ENCODE results near the gene ZCCHC7.

Gene ZCCHC7

DNA sequence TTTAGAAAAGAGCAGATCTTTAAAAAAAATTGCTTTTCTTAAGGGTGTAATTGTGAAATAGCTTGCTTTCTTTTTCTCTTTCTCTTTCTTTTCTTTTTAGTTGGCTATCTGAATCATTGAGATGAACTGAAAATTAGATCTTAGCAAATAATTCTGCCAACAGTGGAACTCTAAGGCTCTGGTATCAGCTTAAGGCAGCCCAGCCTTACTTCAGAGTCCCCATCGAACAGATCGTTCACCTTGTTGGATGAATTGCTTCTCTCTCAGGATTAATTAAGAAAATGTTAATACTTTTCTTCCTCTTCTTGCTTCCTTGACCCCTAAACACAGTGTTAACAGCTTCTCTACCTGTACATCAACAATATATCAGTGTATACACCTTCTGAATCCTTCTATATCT is 92.1 kb downstream of the ZCCHC7 start:
- FAIRE-seq, result no peak

DNA sequence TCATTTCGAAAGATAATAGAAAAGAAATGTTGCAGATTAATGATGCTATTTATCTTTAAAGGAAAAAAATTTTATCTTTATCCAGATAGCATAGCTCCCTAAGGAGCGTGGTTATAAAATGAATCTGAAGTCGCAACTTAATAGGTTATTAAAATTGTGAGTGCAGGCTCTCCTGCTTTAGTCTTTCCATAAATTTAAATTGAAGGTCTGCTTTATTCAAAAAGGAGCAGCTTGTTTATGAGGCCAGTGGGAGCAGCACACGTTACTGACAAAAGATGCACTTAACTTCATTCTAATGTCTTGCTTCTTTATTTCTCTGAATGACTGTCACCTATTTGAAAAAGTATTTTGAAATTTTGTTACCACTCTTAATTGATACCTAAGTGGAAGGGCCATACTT is 95.0 kb downstream of the ZCCHC7 start:
- no peak for FAIRE-seq

DNA sequence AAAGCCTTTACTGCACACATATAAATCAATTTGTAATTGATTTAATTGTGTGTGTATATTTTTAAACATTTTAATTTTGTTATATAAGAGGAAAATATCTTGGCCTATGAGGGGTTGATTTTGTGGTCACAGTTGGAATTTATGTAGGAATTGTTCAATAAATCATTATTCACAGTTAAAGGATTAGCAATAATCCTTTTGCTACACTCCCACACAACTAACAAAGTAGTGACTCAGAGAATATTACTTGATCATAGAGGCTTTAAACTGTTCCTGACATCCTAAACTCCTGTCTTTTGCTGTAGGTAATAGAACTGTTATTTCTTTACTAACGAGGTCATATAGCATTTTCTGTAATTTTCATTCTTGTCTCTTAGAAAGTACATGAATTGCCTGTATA is 95.5 kb downstream of the ZCCHC7 start:
- no peak for FAIRE-seq

DNA sequence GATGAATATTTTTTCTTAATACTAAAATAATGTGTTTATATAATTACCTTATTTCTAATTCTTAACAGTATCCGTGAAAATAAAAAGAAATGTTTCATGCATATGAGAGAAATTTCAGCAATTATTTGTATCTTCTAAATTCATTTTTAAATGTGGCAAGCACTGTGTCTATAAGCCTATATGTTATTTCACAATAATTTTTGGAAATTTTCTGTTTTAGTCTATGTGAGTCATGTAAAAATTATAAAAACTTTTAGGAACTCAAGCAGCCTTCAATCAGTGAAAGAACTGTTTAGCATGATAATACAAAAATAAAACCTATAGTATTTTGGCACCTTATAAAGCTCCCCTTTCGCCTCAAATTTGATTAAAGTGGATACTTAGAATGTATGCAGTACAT is 96.8 kb downstream of the ZCCHC7 start:
- FAIRE-seq, result no peak

DNA sequence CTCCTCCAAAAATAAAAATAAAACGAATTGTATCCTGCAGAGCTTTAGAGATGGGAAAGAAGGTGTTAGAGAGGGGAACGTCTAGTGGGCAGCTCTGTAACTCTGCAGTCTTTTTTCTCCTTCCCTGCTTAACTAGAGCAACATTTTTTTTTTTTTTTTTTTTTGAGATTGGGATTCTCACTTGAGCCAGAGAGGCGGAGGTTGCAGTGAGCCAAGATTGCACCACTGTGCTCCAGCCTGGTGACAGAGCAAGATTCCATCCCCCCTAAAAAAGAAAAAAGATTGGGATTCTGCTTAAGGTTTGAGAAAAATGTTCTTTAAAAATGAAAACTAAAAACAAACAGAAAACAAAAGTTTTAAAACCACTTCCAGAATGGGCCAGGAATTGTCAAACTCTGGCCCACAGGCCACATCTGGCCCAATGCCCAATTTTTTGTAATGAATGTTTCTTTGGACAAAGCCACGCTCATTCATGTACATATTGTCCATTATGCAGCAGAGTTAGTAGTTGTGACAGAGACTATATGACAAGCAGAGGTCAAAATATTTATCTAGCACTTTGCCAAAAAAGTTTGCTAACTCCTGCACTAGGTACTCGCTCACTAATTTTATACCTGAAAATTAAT is 98.5 kb downstream of the ZCCHC7 start:
- no peak for FAIRE-seq

DNA sequence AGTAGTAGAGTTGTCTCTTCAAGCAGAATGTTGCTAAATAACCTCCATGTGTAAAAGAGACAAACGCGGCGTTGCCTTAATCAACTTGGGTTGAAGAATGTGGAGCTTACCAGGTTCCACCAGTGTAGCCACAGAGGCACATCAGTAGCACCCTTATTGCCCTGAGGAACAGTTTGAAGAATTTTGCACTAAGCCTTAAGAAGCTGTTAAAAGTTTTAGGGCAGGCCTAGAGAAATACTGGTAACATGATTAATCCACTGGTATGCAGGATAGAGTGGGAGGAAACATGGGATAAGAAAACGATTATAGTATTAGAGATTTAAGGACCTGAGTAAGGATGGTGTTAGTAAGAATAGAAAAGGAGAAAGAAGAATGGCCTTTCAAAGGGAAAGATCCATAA is 100.6 kb downstream of the ZCCHC7 start:
- no peak for FAIRE-seq

DNA sequence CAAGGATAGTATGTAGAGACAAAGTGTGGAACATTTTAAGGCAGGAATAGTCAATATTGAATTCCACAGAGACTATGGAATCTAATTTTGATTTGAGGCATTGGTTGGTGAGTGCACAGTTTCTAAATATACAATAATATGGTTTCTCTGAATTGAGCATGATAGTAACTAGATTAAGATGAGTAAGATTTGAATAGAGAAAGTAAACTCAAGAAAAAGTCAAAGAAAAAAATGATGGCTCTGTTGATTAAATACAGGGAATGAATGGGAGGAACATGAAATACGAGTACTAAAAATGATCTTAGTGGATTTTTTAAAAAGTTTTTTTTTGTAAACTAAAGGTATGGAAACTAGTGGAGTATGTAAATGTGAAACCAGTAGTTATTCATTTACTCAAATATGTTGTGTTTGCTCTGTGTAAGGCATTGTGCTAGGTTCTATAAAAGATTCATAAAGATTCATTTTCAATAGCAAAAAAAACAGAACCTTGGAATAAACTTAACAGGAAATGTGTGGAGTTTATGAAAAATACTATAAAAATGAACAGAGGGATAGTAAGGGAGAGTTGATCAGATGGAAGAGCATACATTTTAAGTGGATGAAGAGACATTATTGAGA is 101.2 kb downstream of the ZCCHC7 start:
- no peak for FAIRE-seq

DNA sequence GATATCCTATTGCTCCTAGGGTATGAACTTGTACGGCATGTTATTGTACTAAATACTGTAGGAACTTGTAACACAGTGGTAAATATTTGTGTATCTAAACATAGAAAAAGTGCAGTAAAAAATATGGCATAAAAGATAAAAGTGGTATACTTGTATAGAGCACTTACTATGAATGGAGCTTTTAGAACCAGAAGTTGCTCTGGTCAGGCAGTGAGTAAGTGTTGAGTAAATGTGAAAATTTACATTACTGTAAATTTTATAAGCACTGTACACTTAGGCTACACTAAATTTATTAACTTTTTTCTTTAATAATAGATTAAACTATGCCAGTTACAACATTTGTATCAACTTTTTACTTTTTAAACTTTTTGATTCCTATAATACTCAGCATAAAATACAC is 109.1 kb downstream of the ZCCHC7 start:
- FAIRE-seq, result peak; percentile 4

DNA sequence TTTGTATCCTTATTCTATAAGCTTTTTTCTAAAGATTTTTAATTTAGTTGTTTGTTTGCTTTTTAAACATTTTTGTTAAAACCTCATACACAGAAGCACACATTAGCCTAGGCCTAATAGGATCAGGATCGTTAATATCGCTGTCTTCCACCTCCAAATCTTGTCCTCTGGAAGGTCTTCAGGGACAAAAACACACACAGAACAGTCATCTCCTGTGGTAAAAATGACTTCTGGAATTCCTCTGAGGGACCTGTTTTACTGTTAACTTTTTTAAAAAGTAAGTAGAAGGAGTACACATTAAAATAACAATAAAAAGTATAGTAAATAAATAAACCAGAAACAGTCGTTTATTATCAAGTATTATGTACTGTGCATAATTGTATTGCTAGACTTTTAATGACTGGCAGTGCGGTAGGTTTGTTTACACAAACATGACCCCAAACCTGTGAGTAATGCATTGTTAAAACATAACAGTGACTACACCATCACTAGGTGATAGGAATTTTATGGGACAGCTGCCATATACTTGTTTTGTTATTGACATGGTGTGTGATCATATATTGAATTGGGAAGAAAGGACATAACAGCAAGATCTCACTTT is 109.6 kb downstream of the ZCCHC7 start:
- peak; percentile 23 for FAIRE-seq

DNA sequence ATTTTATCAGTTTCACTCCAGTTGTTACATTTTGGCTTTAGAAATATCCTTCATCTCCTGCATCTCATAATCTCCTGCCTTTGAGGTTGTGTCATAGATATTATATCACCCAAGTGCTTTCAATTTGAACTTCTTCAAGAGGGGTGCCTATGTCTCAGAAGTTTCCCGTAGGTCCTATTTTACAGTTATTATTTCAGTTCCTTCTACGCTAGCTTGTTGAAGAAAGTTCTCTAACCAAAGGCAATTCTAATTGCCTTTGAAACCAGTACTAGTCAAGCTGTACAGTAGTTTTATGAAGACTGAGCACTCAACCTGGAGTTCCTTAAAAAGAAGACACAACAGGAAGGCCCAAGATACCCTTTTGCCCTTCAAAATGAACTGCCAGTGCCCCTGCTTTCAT is 116.4 kb downstream of the ZCCHC7 start:
- no peak for FAIRE-seq

DNA sequence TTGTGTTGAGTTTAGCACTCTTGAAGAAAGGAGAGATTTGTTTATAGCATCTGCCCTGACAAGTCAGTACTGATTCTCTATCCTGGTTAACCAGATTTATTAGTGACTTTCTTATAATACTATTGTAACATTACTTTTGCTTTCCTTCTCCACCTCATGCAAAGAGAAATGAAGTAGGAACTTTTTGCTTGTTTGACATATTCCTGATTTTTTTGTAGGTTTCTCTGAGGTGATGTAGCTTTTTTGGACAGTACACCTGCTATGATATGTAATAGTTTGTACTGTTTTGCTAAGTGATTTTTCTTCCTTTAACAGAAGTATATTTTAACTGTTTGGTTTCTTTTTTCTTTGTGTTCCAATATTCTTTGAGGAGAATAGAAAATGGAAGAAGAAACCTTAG is 117.7 kb downstream of the ZCCHC7 start:
- no peak for FAIRE-seq

DNA sequence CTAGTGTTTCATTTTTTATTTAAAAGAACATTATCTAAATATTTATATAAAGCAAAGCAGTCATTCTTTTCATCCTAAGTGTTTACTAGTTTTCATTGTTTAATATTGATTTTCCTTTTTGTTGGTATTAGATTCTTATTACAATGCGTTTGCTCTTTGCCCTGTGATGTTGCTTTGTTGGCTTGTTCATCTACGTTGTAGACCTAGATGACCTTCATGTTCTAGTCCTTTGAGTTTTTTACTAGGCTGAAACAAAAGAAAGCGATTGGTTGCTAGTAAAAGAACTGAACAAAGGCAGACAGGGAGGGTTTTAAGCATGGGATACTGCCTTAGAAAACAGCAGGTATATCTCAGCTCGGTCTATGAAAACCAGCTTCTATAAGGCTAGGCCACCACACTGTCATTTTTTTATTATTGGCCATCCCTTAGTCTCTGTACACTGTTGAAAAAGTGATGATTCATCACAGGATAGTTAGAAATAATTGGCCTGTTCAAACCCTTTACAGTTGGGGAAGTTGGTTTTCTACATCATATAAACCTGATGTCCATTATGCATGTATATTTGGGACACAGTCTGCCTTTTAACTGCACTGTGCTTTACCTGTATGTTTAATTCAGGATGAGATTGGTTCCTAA is 119.0 kb downstream of the ZCCHC7 start:
- no peak for FAIRE-seq

DNA sequence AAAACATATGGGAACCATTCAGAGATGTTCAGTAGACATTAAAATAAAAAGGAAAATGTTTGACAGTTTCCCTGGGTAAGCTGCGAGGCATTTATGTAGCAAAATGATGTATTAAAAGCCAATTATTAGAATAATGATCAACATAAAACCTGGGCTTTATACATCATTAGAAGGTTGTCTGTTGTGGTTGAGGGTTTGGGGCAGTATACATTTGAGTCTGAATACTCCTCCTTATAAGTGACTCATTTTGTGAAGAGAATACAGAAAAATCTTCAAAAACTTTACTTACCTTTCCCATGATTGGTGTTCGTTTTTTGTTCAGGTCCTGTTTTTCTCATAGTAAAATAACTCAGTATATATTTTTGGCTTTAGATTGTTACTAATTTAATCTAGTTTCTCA is 119.5 kb downstream of the ZCCHC7 start:
- no peak for FAIRE-seq

DNA sequence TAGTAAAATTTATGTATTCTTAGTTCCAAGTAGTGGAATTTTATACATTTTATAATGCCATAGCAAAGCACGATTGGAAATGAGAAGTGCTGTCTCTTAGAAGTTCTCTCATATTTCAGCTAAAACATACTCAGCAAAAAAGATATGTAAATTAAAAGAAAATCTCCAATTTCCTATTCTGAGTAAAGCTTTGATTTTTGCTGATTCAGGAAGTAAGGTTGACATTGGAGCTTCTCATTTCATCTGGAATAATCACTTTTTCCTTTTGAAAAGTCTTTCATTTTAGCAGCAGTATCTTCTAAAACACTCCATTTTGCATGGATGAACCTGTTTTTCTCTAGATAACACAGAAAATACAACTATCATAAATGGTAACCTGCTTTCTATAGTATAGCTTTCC is 121.0 kb downstream of the ZCCHC7 start:
- FAIRE-seq, result no peak

DNA sequence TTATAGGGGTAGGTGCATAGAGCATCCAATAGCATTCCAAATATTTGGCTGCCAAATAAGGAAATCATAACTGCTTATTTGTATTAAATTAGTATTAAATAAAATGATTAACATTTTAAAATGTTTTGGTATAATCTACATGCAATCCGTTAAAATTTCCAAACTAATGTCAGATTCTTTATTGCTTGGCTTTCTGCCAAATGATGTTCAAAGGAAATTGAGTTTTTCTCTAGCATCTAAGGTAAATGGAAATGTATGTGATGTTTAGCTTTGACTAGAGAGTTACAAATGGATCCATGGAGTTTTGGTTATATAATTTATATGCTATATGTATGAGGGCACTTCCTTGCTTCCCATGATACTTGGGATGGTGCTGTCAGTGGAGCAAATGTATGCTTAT is 121.7 kb downstream of the ZCCHC7 start:
- no peak for FAIRE-seq

DNA sequence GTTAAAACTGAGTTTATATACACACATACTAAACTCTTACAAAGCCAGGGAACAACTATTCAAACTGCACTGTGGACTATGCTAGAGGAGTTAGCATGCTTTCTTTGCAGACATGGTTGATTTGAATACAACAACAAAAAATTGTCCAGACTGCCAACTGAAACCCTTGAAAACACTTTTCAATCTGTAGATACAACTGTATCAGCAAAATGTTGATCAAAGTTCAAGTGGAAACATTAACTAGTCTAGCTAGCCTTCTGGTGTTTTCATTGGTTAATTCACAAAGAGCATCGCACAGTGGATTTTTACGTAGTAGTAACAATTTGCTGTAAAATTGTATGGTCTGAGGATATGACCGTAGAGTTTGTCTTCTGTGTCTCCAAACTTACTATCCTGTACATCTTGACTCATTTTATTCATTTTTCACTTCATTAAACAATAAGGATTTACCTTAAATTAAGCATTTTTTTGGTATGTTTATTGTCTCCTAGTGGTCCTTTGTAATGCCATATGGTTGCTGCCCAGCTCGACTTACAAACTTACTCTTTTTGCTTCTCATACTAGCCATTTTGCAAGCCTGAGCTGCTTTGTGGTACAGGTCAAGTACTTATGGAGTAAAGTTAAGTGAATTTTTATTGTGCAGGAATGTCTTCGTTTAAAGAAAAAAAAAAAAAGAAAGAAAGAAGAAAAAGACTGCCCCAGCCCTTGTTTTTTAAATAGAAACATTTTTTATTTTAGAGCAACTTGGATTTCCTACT is 123.4 kb downstream of the ZCCHC7 start:
- no peak for FAIRE-seq

DNA sequence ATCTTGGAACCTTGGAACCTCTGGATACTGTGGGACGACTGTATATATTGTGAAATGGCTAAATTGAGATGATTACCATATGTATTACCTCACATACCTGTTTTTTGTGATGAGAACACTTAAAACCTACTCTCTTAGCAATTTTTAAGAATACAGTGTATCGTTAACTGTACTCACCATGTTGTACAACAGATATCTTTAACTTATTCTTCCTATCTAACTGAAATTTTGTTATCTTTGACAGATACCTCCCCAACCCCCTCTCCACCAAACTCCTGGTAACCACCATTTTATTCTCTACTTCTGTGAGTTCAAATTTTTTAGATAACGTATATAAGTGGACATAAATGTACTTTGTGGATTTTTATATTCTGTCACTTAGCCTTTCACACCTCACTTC is 126.5 kb downstream of the ZCCHC7 start:
- no peak for FAIRE-seq

DNA sequence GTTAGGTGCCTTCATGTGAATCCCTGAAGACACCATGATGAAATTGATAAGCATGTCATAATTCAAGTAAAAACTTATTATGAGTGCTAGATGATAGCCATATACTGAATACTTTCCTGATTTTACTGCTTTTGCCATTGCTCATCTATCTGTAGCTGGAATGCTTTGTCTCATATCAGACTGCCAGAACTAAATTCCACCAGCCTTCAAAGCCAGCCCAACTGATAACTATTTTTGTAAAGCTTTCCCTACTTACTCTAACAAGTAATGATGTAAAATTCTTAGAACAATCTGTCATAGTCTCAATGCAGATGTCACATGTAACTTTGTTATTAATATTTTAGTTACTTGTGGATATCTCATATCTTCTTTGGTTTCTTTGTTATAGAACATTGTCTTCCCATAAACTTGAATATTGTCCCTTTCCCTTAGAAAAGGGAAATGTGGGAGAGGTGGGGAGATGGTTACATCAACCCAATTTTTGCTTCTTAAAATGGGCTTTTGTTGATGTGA is 128.3 kb downstream of the ZCCHC7 start:
- no peak for FAIRE-seq

DNA sequence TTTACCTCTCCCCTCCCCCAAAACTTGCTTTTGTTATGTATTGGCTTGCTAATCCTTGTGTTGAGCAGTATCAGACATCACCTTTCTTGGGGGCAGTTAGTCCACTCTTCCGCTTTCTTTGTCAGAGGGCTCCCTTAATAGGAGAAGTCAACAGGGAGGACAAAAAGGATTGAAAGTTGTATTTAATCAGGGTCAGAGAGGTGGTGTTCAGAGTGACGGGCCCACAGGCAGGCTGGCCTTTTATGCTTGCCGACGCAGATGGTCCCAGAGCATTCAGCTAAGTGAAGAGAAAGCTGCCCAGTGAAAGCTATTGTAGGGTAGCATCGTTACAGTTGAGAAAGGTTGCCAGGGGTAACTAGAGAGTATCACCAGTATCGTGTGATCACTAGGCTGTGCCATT is 131.1 kb downstream of the ZCCHC7 start:
- no peak for FAIRE-seq

DNA sequence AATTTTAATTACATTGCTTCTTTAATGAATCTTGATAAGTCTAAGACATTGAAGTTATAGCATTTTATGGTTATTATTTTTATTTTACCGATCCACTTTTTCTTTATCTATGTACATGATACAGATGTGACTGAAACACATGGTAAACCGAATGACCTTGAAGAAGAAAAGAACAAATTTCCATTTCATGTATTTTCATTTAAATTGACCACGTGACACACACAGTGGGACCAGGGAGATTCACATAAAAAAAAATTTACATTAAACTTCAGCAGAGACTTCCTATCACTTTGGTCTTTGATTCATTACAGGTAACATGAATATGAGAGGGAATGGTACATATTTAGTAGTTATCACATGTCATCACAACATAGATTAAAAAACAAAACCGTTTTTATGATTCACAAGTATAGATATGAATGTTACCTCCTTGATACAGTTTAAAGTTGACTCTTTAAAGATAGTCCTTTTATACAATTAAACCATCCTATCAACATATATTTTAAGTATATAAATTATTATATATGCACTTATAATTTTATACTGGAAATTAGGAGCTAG is 133.1 kb downstream of the ZCCHC7 start:
- FAIRE-seq, result no peak

DNA sequence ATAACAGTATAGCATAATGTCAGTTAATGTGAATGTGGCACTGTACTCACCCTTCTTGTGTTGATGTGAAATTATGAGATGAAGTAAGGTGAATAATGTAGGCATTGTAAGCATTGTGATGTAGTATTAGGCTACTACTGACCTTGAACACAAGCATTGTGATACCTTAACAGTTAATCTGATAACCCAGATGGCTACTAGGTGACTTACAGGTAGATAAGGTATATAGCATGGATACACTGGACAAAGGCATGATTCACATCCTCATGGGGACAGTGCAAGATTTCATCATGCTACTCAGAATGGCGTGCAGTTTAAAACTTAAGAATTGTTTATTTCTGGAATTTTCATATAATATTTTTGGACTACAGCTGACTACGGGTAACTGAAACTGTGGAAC is 134.8 kb downstream of the ZCCHC7 start:
- no peak for FAIRE-seq

DNA sequence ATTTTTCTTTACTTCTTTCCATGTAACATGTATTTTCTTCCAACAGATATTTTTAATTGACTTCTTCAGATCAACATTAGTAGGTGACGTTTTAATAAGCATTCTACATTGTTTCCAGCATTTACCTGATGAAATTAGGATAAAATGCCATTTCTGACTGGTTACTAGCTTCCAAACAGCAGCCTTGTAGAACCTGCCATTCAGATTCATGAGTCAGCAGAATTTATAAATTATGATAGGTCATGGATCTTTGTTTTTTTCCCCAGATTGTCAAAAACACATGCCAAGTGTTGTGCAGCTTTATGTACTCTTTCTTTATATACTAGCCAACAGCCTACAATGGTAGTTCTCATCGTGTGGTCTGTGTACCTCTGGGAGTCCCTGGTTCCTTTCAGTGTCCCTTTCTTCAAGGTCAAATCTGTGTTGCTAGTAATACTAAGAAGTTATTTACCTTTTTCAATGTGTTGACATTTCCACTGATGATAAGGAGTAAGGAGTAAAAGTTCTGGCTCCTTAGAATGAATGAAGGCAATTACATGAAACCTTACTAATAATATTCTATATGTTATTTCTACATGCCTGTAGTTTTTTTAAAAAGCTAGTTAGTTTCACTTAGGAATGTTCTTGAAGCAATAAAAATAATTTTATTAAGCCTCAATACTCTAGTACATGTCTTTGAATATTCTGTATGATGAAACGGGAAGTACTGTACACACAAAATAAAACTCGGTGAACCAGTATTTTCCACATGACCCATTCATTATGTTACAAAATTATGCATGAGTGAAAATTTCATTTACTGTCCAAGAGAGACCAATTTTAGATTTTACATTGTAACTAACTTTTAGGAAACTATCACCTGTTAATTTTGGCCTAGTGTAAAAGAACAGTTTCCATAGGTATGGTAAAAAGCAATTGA is 135.8 kb downstream of the ZCCHC7 start:
- no peak for FAIRE-seq
